Activated naive CD8-positive, alpha-beta T cell treated with anti-CD3 and anti-CD28 coated beads, Interleukin-2, amount 50 U/mL, for 16 hours (primary cell): ENCODE results near the gene VPS36.
"Not testable (repeated sequence)": the region's sequence is repeated elsewhere in the genome, so short reads cannot be mapped to it uniquely, and the experiment has no call there.

Source experiments
- DNase-seq: peaks from one replicate; pipeline ENCODE4 v3.0.0-alpha.2; 2020; ENCODE audit warnings: low read depth, low spot score

The VPS36 gene, protein sequence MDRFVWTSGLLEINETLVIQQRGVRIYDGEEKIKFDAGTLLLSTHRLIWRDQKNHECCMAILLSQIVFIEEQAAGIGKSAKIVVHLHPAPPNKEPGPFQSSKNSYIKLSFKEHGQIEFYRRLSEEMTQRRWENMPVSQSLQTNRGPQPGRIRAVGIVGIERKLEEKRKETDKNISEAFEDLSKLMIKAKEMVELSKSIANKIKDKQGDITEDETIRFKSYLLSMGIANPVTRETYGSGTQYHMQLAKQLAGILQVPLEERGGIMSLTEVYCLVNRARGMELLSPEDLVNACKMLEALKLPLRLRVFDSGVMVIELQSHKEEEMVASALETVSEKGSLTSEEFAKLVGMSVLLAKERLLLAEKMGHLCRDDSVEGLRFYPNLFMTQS

DNA sequence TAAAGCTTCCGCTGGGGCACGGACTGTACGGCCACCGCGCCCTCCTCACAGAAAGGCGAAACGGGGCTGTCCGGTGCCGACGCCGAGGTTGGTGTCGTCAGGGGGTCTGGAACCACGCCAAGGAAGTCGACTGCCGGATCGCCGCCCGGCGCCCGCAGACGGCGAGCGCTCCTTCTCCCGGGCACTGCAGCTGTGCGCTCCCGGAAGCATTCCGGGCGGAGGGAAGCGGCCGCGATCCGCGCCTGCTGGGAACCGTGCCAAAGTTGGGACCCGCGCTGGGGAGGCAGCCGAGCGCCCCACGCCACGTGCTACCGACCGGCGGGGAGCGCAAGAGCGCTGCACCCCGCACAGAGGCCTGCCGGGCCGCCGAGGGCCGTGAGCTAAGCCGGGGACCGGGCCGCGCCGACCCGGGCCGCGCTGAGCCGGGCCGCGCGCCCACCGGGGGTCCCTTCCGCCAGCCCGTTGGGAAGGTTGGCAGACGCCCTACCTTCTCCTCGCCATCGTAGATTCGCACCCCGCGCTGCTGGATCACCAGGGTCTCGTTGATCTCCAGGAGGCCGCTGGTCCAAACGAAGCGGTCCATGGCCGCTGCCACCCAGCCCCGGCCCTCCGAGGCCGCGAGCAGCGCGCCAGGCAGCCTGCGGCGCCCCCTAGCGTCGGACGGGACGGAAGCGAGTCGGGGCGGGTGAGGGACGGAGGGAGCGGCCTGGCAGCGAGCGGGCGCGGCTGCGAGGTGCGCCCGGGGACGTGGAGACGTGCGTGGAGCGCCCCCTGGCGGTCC lies at the start of gene VPS36:
TSS of gene VPS36 (minus strand) at position 623 of the 781 bp plus-strand sequence. CDS start at position 583, 40 bp downstream.
- DNase-seq, result peak; percentile 88

DNA sequence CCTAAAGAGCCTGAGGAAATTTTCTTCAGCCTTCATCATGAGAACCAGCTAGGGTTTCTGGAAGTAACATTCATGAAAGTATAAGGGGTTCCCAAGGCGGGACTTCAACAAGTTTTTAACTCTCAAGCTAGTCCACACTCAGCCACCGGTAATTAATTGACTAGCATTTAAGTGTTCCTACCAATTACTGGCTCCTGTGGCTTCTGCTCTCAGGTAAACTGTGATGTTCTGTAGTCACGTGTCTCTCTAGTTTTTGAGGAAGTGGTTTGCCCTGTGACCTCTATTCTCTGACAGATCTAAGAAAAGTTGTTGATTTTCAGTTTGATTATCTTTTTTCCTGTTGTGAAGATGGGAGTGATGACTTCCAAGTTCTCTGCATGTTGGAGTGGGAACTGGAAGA lies 47.5 kb upstream of the VPS36 start:
- DNase-seq, result not testable (repeated sequence)

DNA sequence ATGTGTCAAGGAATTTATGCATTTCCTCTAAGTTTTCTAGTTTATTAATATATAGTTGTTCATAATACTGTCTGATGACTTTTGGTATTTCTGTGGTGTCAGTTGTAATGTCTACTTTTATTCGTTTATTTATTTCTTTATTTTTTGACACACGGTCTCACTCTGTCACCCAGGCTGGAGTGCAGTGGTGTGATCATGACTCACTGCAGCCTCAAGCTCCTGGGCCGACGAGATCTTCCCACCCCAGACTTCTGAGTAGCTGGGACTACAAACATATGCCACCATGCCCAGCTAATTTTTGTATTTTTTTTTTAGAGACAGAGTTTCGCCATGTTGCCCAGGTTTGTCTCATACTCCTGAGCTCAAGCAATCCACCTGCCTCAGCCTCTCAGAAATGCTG lies 43.8 kb upstream of the VPS36 start:
- DNase-seq, result not testable (repeated sequence)

DNA sequence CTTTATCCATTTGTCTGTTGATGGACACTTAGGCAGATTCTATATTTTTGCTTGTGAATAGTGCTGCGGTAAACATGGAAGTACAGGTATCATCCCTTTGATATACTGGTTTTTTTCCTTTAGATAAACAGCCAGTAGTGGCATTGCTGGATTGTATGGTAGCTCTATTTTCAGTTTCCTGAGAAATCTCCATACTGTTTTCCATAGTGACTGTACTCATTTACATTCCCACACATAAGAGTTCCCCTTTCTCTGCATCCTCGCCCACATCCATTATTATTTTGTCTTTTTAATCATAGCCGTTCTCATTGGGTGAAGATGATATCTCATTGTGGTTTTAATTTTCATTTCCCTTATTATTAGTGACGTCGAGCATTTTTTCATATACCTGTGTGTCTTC lies 40.6 kb upstream of the VPS36 start:
- not testable (repeated sequence) for DNase-seq

DNA sequence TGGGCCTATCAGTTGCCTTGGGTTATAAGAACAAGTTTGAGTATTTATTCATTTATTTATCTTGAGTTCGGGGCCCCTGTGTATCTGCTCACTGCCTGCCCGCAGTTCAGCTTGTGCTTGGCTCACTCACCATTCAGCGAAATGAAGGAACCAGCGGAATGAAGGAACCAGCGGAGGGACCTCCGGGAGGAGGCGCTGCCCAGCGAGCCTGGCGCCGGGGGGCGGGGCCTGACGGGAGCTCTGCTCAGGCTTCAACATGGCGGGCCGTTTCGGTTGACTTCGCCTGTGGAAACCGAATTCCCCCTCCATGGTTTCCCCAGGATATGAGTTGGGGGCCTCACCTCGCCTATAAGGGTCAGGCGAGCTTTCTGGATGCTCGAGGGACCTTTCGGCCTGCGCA lies 38.3 kb upstream of the VPS36 start:
- not testable (repeated sequence) for DNase-seq

DNA sequence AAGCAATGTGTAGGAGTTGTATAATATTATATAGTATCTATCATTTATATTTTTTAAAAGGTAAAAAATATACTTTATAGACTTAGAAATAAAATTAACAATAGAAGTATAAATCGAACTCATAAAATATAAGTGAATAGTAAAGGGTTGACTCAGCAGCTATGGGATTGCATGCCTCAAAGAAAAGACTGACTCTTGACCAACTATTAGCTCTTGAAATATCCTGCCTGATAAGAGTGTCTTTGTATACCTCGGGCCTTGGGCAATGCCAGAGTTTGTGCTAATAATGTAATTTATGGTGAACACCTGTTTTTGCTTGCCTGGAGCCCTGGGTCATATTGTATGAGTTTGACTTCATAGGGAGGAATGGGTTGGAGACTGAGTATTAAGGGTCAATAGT lies 36.6 kb upstream of the VPS36 start:
- not testable (repeated sequence) for DNase-seq

DNA sequence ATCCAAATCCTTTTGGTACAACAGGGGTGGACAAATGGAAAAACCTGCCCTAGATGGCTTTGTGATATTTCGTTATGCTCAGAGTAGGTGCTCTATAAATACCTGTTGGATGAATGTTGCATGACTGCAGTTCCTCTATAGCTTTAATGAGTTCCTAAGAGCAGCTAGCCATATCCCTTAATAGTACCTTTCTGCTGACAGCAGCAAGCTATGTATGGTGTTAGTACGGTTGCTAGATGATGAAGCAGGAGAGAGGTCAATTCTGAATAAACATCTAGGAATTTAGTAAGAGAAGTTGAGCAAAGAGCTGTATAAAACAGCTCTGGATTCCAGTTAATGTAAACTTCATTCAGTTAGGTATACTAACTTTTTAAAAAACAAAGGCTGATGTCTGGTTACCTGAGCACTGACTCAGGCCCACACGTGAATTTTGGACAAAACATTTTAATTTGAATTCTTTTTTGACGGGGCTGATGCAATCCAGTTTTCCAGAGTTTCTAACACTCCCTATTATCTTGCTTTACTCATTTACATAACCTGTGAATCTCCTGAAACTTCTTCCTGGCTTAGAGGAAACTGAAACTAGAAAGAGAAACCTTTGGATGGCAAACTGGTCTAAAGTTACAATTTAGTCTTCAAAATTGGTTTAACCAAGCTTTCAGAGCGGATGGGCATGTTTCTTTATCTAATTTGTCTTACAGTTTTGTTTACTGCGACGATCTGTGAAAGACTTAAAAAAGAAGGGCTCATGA lies 30.4 kb upstream of the VPS36 start:
- DNase-seq, result not testable (repeated sequence)

DNA sequence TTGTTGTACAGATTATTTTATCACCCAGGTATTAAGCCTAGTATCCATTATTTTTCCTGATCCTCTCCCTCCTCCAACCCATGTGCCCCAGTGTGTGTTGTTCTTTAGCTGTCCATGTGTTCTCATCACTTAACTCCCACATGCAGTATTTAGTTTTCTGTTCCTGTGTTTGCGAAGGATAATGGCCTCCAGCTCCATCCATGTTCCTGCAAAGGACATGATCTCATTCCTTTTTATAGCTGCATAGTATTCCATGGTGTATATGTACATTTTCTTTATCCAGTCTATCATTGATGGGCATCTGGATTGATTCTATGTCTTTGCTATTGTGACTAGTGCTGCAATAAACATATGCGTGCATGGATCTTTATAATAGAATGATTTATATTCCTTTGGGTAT lies 18.1 kb upstream of the VPS36 start:
- not testable (repeated sequence) for DNase-seq

DNA sequence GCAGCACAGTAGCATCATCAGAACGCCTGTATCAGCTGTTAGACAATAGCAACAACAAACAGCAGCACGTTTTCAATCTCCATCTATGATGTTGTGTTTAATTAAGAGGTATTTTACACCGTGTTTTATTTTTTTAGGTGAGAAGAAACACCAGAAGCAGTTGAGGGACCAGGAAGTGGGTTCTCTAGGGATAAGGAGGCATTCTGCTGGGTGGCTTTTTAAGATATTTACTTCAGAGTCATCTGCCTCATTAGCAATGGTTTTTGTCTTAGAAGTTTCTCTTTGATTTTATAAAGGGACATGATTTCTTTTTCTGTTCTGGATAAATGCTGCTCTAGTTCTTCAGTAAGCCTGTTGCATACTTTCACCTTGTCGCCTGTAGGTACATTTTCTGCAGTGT lies 13.1 kb upstream of the VPS36 start:
- no peak for DNase-seq

DNA sequence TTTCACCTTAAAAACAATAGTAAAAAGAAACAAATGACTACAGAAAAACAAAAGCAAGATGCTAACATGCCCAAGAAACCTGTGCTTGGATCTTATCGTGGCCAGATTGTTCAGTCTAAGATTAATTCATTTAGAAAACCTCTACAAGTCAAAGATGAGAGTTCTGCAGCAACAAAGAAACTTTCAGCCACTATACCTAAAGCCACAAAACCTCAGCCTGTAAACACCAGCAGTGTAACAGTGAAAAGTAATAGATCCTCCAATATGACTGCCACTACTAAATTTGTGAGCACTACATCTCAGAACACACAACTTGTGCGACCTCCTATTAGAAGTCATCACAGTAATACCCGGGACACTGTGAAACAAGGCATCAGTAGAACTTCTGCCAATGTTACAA lies 10.8 kb upstream of the VPS36 start:
- DNase-seq, result no peak

DNA sequence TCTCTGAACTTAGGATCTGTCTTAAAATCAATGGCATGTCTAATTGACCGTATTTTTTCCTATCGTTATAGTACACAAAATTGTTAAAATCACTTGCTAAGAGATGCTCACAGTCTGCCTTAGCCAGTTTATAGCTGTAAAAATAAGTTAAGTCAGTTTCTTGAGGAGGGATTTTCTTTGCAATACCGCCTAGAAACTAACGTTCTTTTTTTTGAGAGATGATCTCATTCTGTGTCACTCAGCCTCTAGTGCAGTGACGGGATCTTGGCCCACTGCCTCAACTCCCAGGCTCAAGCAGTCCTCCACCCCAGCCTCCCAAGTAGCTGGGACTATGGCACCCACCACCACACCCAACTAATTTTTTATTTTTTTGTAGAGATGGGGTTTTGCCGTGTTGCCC lies 9.2 kb upstream of the VPS36 start:
- DNase-seq, result no peak

DNA sequence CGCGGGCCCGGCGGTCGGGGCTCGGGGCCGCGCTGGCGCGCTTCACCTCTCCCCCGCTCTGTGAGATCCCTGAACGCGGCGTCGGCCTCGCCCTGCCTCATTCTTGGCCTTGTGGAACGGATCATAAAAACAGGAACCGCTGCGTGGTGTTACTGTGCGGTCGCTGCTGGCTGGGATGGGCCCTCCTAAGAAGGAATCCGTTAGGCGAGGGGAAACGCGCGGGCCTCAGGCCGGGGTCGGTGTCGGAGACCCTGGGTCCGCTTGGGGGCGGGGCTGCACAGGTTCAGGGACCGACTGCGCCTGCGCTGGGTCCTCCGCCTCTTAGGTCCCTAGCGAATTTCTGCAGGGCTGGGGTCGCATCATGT lies 5.2 kb upstream of the VPS36 start:
- DNase-seq, result peak; percentile 55

DNA sequence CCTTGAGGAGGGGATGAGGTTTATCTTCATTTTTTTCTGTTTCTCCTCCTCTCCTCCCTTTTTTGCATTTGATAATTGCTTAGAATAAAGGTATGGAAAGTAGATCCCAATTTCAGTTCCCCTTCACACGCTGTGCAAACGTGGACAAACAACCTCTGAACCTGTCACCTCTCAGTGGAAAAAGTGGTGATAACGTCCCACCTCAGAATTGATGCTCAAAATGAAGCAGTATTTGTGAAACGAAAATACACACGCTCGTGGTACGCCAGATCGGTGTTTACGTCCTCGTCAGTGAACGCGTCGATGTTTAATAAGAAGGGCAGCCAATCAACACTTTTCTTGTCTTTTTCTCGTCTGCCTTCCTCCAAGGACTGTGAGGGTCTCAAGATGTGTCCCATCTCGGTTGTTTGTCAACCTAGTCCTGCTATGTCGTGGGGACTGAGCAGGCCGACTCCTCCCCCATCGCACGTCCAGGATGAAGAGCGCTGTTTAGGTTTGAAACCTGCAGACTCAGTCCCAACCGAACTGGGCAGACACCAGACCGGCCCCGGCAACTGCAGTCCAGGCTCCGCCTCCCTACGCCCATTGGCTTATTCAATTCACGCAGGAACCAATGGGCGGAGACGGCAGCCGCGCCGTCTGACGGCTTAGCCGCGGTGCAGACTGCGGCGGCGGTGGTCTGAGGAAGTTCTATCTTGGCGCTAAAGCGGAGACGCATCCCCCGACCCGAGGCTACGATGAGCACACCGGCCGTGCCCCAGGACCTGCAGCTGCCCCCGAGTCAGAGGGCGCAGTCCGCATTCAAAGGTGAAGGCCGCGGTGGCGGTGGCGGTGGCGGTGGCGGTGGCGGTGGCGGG lies 4.6 kb upstream of the VPS36 start, which contains the start of gene CKAP2:
TSS of gene CKAP2 (plus strand) at position 659 of the 857 bp plus-strand sequence. CDS start at position 738, 79 bp downstream.
- peak; percentile 85 for DNase-seq

DNA sequence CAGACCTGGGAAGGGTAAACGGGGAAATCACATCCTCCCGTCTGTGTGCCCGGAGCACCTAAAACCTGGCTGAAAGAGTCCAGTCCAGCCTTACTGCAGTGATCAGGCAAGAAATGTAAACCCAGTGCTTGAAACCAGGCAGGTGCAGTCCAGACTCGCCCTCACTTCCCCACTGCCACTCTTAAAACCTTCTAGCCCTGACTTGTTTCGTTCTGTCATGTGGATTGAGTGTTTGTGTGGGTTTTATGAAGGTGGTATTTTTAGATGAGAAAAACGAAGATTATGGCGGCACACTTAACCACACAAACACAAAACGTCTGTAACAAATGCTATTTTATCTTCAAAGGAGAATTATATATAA lies 4.0 kb upstream of the VPS36 start:
- no peak for DNase-seq

DNA sequence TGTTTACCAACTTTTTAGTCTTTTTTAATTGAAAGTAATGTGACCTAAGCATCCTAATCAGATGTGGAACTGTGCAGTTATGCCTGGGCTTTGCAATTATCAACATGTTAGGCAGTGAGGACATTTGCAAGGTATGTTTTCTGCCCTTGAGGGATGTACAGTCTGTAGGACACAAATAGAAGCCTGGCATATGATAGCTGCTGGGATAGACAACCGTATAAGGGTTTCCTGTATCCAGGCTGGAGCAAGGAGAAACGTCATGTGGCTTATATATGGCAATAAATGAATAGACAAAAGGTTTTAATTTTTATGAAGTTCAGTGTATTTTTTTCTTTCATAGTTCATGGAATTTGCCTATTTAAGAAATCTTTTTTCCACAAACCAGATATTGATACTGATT lies 2.0 kb upstream of the VPS36 start:
- no peak for DNase-seq

DNA sequence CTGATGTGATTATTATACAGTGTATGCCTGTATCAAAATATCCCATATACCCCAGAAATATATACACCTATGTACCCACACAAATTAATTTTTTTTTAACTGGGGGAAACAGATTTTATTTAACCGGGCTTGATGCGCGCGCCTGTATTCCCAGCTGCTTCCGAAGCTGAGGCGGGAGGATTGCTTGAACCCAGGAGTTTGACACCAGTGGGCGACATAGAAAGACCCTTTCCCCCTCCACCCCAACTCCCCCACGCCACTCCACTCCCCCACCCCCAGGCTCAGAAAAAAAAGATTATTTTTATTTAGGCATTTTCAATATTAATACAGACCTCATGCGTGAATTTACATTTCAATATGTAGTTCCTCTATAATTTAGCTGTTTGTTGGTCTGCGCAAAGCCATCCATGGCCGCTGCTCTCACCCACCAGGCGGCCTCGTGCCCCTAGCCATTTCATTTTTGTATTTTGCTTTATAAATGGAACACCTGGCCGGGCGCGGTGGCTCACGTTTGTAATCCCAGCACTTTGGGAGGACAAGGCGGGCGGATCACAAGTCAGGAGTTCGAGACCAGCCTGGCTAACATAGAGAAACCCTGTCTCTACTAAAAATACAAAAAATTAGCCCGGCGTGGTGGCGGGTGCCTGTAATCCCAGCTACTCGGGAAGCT lies 836 bp upstream of the VPS36 start:
- DNase-seq, result no peak

DNA sequence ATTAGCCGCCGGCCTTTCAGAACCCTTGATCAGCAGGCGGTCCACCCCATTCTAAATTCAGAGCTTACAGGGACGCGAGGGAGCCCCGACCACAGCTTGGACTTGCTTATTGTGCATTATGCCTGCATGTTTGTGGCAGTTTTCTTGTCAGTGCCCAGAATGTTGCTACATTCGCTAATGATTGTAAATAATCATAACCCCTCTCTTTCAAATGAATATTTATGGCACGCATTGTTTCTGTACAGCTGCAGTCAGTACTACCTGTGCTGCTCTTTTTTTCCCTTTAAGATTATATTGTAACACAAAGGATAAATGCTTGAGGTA lies 321 bp upstream of the VPS36 start:
- DNase-seq, result no peak

DNA sequence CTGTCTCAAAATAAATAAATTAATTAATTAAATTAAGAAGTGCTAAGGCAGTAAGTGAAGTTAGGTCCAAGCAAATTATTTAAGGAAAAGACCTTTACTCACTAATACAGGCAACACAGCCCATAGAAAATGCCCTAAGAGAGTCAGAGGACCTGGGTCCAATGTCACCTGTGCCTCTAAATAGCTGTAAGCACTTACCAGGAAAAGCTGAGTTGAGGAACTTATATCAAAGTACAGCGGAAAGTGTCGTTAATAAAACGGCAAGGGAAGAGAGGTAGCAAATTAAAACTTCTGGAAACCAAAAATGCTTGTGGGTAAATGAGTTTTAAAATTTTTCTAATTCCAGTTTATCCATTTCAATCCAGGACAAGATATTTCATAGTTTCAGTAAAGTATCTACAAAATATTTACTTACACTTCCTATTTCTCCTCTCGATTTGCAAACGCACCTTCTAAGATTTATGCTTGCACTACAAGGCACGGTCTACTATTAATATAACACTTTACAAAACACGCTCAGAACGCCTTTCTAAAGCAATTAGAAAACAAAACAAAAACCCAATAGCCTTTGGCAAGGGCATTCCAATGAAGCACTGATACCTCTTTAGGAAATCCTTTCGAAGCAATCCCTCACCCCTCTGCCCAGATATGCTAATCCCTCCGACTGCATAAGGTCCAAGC lies 963 bp downstream of the VPS36 start:
- DNase-seq, result no peak

DNA sequence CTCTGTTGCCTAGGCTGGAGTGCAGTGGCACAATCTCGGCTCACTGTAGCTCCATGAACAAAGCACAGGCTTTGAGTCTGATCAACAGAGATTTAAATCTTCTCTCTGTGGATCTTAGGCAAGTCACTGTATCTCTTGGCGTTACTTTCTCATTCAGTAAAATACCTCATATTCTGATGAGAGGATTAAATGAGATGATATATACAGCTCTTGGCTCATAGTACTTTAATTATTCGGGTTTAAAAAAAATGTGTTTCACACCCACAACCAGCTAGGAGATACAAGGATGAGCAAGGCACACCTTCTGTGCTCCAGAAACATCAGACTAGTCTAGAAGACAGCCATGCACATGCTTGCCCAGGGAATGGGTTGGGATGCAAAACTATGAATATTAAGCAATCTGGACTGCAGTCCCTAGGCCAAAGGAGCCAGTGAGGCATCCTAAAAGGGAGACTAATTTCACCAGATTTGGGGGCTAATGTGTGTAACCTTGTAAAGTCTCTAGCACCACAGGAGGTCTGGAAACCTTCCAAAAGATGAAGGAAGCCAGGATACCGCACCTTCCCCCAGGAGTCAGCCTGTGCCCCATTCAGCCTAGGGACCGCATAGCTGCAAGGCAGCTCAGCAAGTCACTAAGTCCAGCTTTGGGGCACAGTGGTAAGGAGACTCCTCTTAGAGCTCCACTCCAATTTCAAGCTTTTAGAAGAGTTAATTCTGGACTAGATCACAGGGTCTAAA lies 2.5 kb downstream of the VPS36 start:
- DNase-seq, result no peak

DNA sequence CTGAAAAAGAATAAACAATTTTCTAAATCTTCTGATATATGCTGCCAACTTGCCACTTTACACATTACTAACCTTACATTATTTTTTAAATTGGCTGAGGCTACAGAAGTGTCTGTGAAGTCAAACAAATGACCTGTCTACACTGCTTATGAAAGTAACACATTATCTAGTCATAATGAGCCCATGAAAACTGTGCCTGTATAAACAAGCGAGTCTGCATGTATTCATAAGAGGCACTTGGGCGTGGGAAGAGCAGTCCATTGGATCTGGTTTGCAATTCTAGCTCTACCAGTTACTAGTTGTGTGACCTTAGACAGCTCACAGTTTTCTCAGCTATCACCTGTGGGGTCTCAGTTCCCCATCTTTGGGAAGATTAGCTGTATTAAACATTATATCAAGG lies 3.1 kb downstream of the VPS36 start:
- no peak for DNase-seq
